Measurements from ENCODE around the gene OR5I1.
"Not testable (repeated sequence)": the region's sequence is repeated elsewhere in the genome, so short reads cannot be mapped to it uniquely, and the experiment has no call there.

OR5I1 gene

DNA sequence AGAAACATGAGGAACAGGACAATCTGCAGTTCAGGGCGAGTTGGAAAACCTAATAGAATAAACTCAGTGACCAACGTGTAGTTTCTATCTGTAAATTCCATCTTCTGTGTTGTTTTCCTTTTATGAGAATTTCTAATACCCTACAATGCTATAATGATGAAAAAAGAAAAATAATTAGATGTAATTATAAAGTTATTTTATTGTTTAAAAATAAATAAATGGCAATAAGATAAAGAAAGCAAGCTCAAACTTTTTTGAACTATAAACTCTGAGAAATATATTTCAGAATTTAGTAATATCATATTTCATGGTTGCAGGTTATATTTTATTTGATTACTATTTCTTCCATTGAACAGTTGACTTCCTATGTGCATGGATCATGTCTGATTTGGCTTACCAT lies at the start of gene OR5I1:
Gene OR5I1, minus strand, starts transcription at position 101 of the 400 bp plus-strand sequence. Its CDS starts 0 bp downstream, at position 101.
- DNase-seq = no peak

- DNase-seq = no peak
Measured at GRCh38 chr11:55970935-55971334, 34.7 kb upstream of the OR5I1 start.

DNA sequence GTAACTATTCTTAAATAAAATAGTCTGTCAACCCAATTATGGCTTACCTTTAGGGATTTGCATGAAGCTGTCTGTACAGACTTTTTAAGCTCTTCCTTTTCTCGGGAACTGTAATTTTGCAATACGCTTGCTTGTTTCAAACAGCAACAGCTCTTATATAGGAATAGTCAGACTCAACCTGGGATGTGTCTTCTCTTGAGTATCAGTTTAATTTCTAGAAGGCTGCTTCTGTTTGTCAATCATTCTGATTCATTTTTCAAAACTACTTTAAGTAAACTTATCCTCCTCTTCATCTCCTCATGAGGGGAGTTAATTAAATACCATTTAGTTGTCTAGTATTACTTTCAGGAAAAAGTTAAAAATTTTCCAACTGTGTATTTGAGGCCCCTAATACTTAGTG lies 33.6 kb upstream of the OR5I1 start, which contains the start of gene OR10AG1:
Gene OR10AG1, minus strand, starts transcription at position 101 of the 400 bp plus-strand sequence. Its CDS starts 38 bp downstream, at position 63.
- no peak for DNase-seq

- no peak for DNase-seq
Measured at GRCh38 chr11:55967914-55968313, 31.7 kb upstream of the OR5I1 start.

DNA sequence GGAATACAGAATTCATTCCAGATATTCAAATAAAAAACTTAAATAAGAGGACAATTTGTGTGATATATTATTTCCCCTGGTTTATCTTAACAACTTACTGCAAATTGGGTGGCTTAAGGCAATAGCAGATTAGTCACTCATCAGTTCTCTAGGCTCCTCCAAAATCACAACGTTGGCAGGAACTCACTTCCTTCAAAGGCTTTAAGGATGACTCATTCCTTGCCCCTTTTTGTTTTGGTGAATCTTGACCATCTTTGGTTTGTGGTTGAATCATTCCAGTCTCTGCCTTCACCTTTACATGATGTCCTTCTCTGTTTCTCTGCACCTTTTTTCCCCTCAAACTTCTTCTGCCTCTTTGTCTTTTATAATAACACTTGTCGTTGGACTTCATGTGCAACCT lies 30.2 kb upstream of the OR5I1 start:
- no peak for DNase-seq

- DNase-seq = no peak
Measured at GRCh38 chr11:55956521-55956920, 20.3 kb upstream of the OR5I1 start.

DNA sequence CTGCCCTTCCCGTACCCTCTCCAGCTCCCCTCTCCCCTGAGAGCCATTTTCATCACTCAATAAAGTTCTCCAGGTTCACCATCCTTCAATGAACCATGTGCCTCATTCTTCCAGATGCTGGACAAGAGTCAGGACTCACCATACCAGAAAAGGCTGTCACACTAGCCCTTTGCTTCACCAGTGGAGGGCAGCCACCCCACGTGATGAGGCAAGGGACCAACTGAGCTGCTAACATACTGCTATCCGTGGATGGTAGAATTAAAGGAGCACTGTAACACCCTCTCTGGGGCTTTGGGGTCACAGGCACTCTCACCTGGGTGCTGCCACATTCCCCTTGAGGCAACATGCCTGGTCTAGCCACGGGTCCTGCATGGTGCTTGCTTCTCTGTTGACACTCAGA lies 13.1 kb upstream of the OR5I1 start:
- DNase-seq = no peak

- DNase-seq = no peak
Measured at GRCh38 chr11:55942785-55943392, 6.7 kb upstream of the OR5I1 start.

DNA sequence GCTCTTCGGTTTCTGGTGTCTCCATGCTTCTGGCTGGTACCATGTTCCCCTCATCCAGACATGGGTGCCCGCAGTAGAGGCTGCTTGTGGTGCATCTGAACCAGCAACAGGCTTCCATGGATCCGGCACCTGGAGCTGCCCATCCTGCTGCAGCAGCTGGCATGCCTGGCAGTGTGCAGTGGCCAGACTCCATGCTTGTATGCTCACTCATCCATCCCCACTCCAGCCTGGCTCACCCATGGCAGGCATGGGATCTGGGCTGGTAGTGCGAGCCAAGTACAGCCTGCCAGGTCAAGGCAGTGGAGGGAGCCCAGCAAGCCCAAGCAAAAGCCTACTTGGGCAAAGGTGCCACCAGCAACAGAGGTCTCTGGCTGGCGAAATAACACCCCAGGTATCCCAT lies 15.7 kb downstream of the OR5I1 start:
- no peak for DNase-seq

- DNase-seq = no peak
Measured at GRCh38 chr11:55914482-55914881, 21.7 kb downstream of the OR5I1 start, which contains the start of gene OR5W2. TSS of gene OR5W2 (minus strand) at chr11:55914582. CDS start at chr11:55914582, 0 bp downstream.

- DNase-seq = no peak
Measured at GRCh38 chr11:55902308-55902707, 33.9 kb downstream of the OR5I1 start.

GRCh38 chr11:55895216-55895615 lies 41.0 kb downstream of the OR5I1 start:
- no peak for DNase-seq

DNA sequence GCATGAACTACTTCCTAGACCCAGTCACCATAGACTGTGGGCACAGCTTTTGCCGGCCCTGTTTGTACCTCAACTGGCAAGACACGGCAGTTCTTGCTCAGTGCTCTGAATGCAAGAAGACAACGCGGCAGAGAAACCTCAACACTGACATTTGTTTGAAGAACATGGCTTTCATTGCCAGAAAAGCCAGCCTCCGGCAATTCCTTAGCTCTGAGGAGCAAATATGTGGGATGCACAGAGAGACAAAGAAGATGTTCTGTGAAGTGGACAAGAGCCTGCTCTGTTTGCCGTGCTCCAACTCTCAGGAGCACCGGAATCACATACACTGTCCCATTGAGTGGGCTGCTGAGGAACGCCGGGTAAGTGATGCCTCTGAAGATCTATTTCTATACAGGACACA lies 50.7 kb downstream of the OR5I1 start:
- not testable (repeated sequence) for DNase-seq

All from activated CD4-positive, alpha-beta T cell treated with anti-CD3 and anti-CD28 coated beads for 1 hour (primary cell).